ENCODE measurements around the gene CERK. TPM values are rescaled to one million over a fixed set of nuclear protein-coding genes. Genes with fewer than 3 reads are reported as not detected.

The CERK gene
- polyA plus RNA-seq, 1 of the 3 experiments (the other 2 are of a cell fraction): 32.6 TPM

GRCh38 chr22:46675479-46675878 is 62.6 kb downstream of the CERK start:
- DNase-seq: no peak
- no peak overlapping the region for H3K4me2 ChIP-seq
- CTCF ChIA-PET: interaction anchor here (0.6 kb wide), 1 partner anchor 83 kb away, joined by 3 read pairs; no protein-coding TSS in a partner anchor
- H3F3A ChIP-seq (replicated peaks; ENCODE audit: insufficient read depth): no peaks in the 10 kb centered on the region
- TF ChIP-seq TEAD4 (IDR thresholded peaks at IDR 0.05; ENCODE audit: borderline replicate concordance, insufficient read depth) (no peak), TAF1 (IDR thresholded peaks at IDR 0.05; ENCODE audit: borderline replicate concordance, low read depth, low read length) (no peak), FOXJ3 (CRISPR knock-in tag; IDR thresholded peaks at IDR 0.05) (no peak), ELF1 (IDR thresholded peaks at IDR 0.05) (no peak), MXI1 (IDR thresholded peaks at IDR 0.05; ENCODE audit: low read depth, low read length) (no peak), CHD2 (IDR thresholded peaks at IDR 0.05; ENCODE audit: low read length, partially characterized antibody) (no peak), TCF12 (IDR thresholded peaks at IDR 0.05) (no peak), RCOR1 (IDR thresholded peaks at IDR 0.05; ENCODE audit: low read length) (no peak), USF1 (IDR thresholded peaks at IDR 0.05; ENCODE audit: borderline replicate concordance, low read depth) (no peak)
- TF ChIP-seq, protein P1, sequence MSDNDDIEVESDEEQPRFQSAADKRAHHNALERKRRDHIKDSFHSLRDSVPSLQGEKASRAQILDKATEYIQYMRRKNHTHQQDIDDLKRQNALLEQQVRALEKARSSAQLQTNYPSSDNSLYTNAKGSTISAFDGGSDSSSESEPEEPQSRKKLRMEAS (IDR thresholded peaks at IDR 0.05; ENCODE audit: low read depth): no peak
- TF ChIP-seq, protein P2, sequence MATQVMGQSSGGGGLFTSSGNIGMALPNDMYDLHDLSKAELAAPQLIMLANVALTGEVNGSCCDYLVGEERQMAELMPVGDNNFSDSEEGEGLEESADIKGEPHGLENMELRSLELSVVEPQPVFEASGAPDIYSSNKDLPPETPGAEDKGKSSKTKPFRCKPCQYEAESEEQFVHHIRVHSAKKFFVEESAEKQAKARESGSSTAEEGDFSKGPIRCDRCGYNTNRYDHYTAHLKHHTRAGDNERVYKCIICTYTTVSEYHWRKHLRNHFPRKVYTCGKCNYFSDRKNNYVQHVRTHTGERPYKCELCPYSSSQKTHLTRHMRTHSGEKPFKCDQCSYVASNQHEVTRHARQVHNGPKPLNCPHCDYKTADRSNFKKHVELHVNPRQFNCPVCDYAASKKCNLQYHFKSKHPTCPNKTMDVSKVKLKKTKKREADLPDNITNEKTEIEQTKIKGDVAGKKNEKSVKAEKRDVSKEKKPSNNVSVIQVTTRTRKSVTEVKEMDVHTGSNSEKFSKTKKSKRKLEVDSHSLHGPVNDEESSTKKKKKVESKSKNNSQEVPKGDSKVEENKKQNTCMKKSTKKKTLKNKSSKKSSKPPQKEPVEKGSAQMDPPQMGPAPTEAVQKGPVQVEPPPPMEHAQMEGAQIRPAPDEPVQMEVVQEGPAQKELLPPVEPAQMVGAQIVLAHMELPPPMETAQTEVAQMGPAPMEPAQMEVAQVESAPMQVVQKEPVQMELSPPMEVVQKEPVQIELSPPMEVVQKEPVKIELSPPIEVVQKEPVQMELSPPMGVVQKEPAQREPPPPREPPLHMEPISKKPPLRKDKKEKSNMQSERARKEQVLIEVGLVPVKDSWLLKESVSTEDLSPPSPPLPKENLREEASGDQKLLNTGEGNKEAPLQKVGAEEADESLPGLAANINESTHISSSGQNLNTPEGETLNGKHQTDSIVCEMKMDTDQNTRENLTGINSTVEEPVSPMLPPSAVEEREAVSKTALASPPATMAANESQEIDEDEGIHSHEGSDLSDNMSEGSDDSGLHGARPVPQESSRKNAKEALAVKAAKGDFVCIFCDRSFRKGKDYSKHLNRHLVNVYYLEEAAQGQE (IDR thresholded peaks at IDR 0.05; ENCODE audit: low read depth, low read length): no peak
- TF ChIP-seq, protein P3, sequence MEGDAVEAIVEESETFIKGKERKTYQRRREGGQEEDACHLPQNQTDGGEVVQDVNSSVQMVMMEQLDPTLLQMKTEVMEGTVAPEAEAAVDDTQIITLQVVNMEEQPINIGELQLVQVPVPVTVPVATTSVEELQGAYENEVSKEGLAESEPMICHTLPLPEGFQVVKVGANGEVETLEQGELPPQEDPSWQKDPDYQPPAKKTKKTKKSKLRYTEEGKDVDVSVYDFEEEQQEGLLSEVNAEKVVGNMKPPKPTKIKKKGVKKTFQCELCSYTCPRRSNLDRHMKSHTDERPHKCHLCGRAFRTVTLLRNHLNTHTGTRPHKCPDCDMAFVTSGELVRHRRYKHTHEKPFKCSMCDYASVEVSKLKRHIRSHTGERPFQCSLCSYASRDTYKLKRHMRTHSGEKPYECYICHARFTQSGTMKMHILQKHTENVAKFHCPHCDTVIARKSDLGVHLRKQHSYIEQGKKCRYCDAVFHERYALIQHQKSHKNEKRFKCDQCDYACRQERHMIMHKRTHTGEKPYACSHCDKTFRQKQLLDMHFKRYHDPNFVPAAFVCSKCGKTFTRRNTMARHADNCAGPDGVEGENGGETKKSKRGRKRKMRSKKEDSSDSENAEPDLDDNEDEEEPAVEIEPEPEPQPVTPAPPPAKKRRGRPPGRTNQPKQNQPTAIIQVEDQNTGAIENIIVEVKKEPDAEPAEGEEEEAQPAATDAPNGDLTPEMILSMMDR (IDR thresholded peaks at IDR 0.05): no peak
- peaks cover 0 to 7% of the 10 kb centered on the region in 2 experiments for H3K36me3 ChIP-seq (replicated peaks in 1 of 2; ENCODE audit: control insufficient read depth in 1 of 2, insufficient read depth in 2 of 2, low read length in 1 of 2)
- no peak overlapping the region for H3K27ac ChIP-seq (ENCODE audit: low read depth in 2 of 2, low read length in 1 of 2)
- no peak overlapping the region for H2AFZ ChIP-seq (ENCODE audit: low read depth)
- no peaks in the 10 kb centered on the region for H3K9me3 ChIP-seq
- 92% methylated on average over 11 of the region's 13 CpGs for WGBS (ENCODE audit: low lambda C conversion rate)
- H3K27me3 ChIP-seq (ENCODE audit: insufficient read depth): no peaks in the 10 kb centered on the region
- H3K4me3 ChIP-seq (ENCODE audit: low read depth in 2 of 2, low read length in 1 of 2): no peak overlapping the region
- POLR2A ChIA-PET: no interaction called here
- H3K9me2 ChIP-seq: no peaks in the 10 kb centered on the region
- H3K79me2 ChIP-seq (ENCODE audit: insufficient read depth): no peaks in the 10 kb centered on the region
- no peak overlapping the region for H3K9ac ChIP-seq
- H3K4me1 ChIP-seq (ENCODE audit: control insufficient read depth in 1 of 2, insufficient read depth in 2 of 2, low read depth in 1 of 2, low read length in 1 of 2): no peaks in the 10 kb centered on the region; a peak in 1 of 4 replicates
- H4K20me1 ChIP-seq (ENCODE audit: insufficient read depth): no peaks in the 10 kb centered on the region
